ENCODE results near the gene WFDC12.

DNA sequence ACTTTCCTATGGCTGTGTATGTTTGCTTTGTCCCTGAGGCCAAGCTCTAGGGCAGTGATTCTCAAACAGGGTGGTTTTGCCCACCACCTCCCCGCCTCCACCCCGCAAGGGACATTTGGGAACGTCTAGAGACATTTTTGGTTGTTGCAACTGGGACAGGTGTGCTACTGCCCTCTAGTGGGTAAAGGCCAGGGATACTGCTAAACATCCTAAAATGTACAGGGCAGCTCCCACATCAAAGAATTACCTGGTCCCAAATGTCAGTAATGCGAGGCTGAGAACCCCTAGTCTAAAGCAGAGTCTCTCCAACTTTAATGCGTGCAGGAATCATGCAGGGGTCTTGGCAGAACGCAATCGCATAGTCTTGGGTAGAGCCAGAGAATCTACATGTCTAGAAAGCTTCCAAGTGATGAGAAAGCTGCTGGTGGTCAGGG is 28.4 kb downstream of the WFDC12 start:
- TF ChIP-seq, protein P1, sequence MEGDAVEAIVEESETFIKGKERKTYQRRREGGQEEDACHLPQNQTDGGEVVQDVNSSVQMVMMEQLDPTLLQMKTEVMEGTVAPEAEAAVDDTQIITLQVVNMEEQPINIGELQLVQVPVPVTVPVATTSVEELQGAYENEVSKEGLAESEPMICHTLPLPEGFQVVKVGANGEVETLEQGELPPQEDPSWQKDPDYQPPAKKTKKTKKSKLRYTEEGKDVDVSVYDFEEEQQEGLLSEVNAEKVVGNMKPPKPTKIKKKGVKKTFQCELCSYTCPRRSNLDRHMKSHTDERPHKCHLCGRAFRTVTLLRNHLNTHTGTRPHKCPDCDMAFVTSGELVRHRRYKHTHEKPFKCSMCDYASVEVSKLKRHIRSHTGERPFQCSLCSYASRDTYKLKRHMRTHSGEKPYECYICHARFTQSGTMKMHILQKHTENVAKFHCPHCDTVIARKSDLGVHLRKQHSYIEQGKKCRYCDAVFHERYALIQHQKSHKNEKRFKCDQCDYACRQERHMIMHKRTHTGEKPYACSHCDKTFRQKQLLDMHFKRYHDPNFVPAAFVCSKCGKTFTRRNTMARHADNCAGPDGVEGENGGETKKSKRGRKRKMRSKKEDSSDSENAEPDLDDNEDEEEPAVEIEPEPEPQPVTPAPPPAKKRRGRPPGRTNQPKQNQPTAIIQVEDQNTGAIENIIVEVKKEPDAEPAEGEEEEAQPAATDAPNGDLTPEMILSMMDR (IDR thresholded peaks at IDR 0.05), result peak; percentile 85
- TF ChIP-seq EZH2 (IDR thresholded peaks at IDR 0.05; ENCODE audit: borderline replicate concordance, insufficient read depth, low read depth, low read length, poor library complexity, severe bottlenecking), result no peak

Measured in B cell (primary cell).